HG02870 (cell line): ENCODE results near the gene FECH.
"Not testable (repeated sequence)": the region's sequence is repeated elsewhere in the genome, so short reads cannot be mapped to it uniquely, and the experiment has no call there.

Source experiments
- ATAC-seq: cut with Tn5 transposase; IDR thresholded peaks from one replicate; pipeline ENCODE4 v1.9.1; 2021; ENCODE audit warnings: mild to moderate bottlenecking, moderate library complexity; ENCODE audit not compliant: unreplicated experiment

FECH gene, protein sequence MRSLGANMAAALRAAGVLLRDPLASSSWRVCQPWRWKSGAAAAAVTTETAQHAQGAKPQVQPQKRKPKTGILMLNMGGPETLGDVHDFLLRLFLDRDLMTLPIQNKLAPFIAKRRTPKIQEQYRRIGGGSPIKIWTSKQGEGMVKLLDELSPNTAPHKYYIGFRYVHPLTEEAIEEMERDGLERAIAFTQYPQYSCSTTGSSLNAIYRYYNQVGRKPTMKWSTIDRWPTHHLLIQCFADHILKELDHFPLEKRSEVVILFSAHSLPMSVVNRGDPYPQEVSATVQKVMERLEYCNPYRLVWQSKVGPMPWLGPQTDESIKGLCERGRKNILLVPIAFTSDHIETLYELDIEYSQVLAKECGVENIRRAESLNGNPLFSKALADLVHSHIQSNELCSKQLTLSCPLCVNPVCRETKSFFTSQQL

DNA sequence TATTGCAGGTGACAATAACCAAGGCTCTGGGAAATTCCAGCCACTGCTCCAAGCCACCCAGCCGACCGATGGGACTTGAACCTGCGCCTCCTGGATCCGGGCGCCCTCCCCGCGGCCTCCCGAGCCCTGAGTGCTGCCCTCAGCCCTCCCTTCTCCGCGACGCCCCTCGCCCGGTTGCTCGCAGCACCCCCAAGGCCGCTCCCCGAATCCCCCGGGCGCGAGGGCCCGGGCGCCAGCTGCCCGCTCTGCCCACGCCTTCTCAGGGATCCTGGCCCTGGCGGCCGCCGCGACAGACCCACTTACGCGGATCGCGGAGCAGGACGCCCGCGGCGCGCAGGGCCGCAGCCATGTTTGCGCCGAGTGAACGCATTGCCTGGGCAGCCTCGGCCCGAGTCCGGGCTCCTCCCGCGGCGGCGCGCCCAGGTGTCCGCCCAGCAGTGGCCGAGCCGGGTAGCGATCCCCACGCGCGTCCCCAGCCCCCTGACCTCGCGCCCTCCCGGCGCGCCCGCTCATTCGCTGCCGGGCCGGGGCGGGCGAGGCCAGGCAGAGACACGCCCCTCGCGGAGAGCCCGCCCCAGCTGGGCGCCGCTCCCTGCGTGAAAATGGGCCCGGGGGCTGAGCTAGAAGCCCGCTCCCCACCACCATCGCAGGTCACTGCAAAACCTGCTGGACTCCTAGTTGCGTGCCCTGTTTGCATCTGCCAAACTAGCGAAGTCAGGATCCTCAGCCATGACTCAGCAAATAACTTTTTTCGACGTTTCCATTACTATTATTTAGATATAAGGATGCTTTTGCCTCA is at the start of gene FECH:
Gene FECH, minus strand, starts transcription at position 452 of the 799 bp plus-strand sequence. Its CDS starts 82 bp downstream, at position 370.
- peak; percentile 91 for ATAC-seq

DNA sequence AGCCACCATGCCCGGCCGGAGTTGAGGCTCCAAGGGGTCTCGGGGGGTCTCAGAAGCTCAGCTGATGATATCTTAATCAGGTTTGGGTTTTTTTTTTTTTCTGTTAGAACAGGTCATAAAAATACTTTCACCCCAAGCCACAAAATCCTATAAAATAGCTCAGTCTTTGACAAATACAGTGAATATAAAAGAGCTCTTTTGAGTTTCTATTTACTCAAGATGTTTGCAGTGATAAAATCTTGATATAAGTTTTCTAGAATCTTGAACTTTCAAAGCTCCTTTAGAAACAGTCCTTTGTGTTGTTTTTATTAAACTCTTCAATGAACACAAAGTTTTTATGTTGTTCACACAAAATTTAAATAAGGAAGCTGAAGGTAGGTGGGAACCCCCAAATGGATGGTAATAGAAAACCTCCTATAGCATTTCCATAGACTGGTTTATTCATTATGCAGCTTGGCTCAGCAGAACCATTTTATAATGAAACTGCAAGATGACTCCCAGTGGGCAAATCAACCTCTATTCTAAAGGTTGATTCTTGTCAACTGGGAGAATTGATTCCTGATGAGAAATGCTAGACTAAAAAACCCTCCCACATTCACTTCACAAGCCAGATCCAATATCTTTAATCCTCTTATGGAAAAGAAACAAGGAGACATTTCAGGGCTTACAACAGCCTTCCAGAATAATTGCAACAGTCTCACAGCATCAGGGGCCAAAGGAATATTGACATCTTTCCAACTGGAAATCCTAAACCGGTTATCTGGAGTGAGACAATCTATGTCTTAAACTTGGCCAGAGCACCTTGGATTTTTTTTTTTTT is 48.7 kb upstream of the FECH start:
- ATAC-seq: no peak

DNA sequence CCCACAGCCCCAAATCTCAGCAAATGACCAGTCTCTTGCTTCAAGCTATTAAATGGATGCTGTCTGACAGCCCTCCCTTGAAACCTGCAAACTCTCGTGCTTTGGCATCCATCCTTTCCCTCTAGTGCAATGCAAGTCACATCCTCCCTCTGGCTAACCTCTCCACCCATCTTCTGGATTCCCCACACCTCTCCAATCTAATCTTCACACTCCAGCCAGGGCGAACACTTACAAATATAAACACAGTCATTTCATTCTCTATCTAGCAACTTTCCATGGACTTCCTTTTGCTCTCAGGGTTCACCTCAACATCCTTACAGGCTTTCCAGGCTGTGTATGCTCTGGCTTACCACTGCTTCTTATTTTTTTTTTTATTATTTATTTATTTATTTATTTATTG is 45.2 kb upstream of the FECH start:
- ATAC-seq: no peak

DNA sequence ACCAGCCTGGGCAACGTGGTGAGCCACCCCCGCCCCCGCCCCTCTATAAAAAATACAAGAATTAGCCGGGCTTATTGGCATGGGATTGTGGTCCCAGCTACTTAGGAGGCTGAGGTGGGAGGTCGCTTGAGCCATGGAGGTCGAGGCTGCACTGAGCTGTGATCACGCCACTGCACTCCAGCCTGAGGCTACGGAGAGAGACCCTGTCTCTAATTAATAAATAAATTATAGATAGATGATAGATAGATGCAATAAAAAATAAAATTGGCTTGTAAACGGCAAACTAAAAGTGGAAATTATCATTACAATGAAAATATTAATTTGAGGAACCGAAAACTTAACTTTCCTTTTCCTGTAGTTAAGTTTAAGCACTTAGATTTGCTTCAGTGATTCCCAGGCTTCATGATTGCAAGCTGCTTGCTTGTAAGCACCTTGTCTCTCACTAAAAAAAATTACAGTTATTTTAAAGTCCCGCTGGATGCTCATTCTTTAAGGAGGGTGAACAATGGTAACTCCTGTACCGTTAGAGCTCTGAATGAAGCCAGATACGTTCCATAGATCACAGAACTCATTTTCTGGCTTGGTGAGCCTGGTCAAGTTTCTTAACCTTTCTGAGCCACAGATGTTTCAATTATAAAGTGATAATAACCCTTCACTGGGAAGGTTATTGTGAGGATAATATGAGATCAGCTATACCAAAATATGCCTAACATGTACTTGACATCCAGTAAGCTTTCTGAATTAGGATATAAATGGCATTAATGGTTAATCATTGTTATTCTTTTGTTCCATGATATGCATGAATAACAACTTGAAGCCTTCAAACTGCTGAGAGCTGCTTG is 44.5 kb upstream of the FECH start:
- ATAC-seq: peak; percentile 36

DNA sequence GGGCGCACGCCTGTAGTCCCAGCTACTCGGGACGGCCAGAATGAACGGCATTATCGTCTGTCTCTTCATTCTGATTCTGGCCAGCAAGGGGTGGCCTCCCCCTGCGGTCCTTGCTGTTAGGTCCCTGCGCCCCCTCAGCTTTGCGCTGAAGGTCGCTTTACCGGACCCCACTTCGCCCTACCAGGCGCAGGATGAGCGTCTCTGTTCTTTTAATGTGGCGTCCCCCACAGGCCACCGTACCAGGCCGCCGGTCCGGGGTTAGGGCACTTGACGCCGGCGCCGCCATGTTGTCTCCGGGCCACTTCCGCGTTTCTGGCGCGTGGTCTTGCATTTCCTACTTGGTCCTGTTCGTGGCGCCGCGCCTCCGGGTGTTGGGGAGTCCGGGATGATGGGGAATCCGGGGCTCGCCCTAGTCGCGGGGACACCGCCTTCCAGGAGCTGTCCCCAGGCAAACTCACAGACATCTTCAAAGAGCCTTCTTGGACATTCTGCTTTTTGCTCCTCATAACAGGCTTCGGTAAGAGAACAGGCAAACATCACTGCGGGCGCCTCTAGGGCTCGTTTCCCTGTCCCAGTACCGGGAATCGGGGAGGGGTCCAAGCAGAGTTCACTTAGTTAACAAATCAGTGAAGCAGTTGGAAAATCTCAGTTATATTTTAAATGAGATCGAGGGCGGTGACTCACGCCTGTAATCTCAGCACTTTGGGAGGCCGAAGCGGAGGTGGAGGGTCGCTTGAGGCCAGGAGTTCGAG is 43.7 kb upstream of the FECH start:
- peak; percentile 90 for ATAC-seq

DNA sequence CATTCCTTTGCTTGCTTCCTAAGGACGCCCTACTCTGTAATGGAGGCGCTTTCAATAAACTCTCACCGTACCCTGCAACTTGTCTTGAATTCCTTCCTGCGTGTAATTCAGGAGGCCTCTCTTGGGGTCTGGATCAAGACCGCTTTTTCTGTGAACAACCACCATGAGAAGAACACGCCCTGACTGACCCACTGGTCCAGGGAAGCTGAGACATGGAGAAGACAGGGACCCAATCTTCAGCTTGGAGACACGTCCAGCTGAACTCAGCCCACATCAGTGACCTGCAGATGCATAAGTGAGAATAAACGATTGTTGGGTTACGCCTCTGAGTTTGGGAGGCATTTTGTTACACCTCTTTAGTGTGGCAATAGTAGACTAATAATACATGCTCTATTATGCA is 42.9 kb upstream of the FECH start:
- no peak for ATAC-seq

DNA sequence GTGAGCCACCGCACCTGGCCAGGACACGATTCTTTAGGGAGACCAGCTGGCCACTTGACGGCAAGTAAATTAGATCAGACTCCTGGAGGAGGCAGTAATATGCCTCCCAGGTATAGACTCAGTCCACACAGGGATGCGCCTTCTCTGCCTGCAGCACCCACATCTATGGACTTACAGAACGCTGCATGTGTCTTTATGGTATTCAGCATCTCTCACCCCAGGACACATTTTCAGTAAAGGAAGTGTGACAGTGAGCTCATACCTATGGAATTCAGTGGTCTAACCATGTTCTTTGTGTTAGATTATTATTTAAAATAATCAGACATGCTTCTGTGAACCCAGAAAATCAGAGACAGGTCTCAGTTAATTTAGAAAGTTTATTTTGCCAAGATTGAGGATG is 41.0 kb upstream of the FECH start:
- no peak for ATAC-seq

DNA sequence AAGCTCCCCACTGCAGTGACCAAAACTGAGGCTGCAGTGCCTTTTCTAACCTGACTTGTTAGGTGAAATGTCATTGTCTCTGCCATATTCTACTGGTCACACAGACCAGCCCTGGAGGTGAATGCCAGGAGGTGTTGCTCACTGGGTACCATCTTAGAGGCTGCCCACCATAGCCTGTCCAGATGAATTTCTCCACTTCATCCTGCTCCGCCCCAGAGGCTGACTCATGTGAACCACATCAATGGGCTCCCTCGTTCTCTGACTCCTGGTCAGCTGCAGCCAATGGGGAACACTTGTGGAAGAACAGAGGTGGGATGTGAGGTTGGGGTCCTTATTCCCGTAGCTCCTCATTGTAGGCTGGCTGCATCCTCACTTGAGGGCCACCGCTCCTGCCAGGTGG is 38.5 kb upstream of the FECH start:
- no peak for ATAC-seq

DNA sequence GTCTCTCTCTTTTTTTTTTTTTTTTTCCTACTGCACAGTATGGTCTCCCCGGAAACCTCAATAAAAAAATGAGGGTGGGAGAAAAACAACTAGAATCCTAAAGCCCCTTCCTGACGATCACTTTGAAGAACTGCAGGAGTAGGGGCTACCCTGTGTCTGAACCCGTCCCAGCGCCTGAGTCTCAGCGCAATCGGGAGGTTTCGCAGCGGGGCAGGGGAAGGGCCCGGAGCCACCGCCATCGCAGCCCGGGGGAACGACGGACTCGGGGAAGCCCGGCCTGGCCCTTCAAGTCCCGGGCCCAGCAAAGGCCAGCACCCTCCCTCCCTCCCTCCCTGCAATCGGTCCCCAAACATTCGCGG is 34.7 kb upstream of the FECH start:
- ATAC-seq: peak; percentile 17

DNA sequence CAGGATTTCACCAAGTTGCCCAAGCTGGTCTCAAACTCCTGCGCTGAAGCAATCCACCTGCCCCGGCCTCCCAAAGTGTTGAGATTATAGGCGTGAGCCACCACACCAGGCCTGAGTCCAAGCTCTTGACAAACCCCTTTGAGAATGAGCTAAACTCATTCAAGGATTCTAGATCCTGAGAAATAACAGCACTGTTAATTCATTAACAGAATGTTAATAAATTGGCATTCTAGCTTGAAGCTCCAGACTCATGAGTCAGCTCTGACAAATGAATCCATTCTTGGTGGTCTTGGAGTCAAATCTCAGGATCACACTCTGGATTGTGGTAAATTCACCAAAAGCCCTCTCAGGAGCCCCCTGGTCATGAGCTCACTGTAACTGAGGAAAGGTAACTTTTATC is 33.4 kb upstream of the FECH start:
- ATAC-seq: no peak

DNA sequence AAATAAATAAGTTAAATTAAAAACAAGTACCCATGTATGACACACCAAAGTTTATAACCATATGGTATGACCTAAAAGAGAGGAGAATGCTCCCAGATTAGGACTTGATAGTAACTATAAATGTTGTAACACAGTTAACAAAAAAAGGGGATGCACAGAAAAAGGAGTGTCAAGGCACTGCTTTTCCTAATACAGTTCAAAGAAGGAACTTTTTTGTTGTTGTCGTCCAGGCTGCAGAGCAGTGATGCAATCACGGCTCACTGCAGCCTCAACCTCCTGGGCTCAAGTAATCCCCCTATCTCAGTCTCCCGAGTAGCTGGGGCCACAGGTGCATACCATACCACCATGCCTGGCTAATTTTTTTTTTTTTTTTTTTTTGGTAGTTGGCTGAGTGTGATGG is 32.4 kb upstream of the FECH start:
- no peak for ATAC-seq

DNA sequence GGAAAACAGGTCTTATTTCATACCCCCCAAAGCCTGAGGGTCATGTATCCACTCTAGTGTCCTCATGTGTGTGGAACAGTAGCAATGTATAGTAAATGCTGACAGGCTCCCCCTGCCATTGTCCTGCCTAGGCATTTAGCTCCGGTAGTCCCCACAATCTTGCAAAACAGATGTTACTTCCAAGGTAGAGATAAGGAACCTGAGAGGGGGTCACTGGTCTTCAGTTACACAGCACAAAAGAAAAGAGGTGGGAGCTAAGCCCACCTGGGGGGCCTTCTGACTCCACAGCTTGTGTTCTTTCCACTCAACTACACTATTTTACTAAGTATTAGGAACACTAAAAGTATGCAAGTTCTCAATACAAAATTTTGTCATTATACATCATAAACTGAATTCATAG is 17.4 kb upstream of the FECH start:
- no peak for ATAC-seq

DNA sequence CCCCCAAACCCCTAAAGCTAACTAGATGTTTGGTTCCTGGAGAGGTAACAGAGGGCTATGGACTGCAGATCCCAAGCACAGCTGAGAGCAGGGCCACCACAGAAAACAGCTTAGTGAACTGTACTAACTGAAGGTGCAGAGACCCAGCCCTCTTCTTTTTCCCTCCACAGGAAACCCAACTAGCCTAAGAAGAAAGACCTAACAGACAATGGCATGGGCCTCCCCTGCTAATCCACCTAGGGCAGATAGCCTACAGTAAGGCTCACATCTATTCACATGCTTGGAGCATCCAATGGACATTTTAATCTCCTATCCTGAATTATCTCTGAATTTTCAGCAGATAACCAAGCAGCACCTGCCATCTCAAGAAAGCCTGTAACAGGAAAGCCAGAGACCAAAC is 8.8 kb upstream of the FECH start:
- ATAC-seq: no peak

DNA sequence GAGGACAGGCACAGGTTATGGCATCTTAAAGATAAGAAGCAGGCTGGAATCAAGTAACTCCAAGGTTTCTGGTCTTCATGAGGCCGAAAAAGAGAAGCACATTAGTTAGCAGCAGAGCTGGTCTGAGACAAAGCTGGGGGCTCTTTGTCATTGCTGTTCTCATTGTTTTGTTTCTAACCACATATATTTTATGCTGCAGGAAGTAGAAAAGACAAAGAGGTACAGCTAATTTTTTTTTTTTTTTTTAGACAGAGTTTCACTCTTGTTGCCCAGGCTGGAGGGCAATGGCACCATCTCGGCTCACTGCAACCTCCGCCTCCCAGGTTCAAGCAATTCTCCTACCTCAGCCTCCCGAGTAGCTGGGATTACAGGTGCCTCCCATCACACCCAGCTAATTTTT is 6.2 kb upstream of the FECH start:
- not testable (repeated sequence) for ATAC-seq

DNA sequence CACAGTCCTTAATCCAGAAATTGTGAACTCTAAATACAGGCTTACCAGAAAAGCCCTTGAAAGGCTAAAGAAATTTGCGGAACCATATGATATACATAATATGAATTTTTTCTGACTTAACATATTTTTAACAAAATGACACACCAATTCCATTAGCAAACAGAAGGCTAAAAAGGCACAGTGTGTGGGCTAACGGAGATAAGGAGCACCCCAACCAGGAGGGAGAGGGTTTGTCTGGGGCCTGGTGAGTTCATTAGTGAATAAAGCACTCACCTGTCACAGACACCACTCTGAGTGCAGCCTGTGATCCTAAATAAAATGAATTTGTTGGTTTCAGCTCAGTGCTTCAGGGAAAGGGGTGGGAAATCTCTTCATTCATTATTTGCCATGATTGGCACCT is 2.7 kb upstream of the FECH start:
- ATAC-seq: no peak

DNA sequence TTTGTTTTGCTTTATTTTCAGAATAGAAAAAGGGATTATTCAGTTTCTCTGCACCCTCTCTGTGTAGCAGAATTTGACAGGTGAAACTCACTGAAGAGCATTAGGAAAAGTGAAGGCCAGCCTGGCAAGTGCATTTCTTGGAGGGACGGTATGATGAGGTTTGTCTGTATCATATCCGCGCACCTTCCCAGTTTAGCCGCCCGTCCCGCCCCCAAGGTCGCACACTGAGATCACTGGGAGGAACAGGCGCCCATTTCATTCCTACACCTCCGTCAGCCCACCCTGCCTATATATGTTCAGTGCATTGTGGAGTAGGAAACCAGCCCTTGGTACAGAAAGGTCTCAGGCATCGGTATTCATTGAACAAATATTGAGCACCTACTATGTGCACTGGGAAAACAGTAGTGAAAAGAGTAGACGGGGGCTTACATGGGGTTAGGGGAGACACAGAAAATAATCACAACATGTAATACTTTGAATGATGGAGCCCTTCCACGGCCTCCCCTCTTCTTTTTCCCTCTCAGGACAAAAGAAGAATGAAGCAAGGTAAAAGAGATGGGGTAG is 678 bp upstream of the FECH start:
- no peak for ATAC-seq

DNA sequence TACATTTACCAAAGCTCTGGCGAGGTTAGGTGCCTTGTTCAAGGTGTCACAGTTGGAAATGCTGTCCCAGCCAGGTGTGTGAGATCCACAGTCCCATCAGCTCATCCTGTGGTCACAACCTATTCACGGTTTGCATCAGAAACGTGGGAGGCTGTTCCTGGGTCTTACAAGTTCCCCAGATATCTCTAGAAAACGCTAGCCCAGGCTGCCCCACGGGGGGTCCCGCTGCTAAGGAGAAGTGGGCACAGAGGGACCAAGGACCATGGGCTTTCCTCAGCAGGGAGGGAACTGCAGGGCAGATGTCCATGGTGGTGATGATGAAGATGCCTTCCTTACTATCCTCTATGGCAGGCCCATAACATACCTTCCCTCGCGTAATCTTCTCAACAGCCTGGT is 649 bp downstream of the FECH start:
- peak; percentile 4 for ATAC-seq

DNA sequence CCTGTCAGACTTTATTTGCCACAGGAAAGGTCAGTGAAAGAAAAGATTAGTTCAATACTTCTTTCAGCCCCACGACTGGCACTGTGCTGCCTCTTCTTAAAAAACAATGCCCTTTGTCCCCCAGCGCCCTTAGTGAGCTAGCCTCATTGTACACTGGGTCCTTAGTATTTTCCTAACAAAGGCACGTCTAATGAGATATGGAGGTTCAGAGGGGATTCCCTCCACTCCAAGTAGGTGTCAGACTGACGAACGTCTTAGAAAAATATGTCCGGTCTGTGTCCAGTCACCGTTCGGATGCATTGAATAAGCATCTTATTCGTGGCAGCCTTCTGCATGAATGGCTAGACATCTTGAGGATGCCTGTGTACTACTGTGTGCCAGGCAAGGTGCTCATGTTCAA is 1.1 kb downstream of the FECH start:
- ATAC-seq: no peak

DNA sequence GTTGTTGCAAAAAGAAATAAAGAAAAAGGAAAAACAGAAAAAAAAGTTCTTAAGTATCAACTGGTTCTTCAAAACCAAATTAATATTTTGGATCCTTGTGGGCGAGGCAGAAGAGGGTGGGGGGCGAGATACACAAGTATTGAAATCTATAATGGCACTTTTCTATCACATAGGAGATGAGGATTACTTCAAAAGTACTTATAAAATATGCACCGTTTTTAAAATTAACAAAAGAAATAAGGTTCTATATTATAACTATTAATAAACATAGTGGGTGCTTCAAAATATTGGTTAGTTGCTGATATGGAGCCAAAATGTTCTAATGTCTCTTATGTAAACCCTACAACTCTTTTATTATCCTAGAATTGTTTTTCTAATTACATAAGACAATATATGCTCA is 2.1 kb downstream of the FECH start:
- no peak for ATAC-seq
